Prostate gland (tissue), 2 donors: ENCODE data around the gene ZNF579. TPM values are rescaled to one million over a fixed set of nuclear protein-coding genes. Genes with fewer than 3 reads are reported as not detected.

ENCODE experiments used
- DNase-seq: peaks from one replicate; pipeline ENCODE4 v3.0.0-alpha.2; 2019; ENCODE audit warnings: low spot score
- H3K27ac ChIP-seq, 2 donors: fragments of 200-600 bp; sonication (generic); 2 replicates each; pipeline ENCODE4 v1.5.1; 2017 to 2019
- H3K27me3 ChIP-seq: fragments of 200-600 bp; sonication (generic); replicated peaks from 2 replicates; pipeline ENCODE4 v1.5.1; 2019; ENCODE audit not compliant: insufficient read depth
- H3K36me3 ChIP-seq, 2 donors: fragments of 200-600 bp; sonication (generic); 1 replicate in 1 of 2; 2 replicates in 1 of 2; pipeline versions ENCODE4 v1.5.1 to v1.8.1; 2017 to 2019
- H3K4me1 ChIP-seq: fragments of 200-600 bp; sonication (generic); replicated peaks from 2 replicates; pipeline ENCODE4 v1.5.1; 2019
- H3K4me3 ChIP-seq, 2 donors: fragments of 200-600 bp; sonication (generic); 2 replicates each; pipeline ENCODE4 v1.5.1; 2017 to 2019
- H3K9me3 ChIP-seq: fragments of 200-600 bp; sonication (generic); 2 replicates; pipeline ENCODE4 v1.5.1; 2017
- CTCF ChIP-seq, 4 experiments: fragments of 200-600 bp in 2 of 4; fragments of 450-650 bp in 2 of 4; sonication (generic) in 2 of 4; IDR thresholded peaks; 1 replicate in 3 of 4; 2 replicates in 1 of 4; pipeline ENCODE4 v1.5.1; 2016 to 2019; ENCODE audit warnings: antibody characterized with exemption in 4 of 4, mild to moderate bottlenecking in 2 of 4, moderate library complexity in 2 of 4
- POLR2A ChIP-seq: fragments of 450-650 bp; IDR thresholded peaks from one replicate; pipeline ENCODE4 v1.6.1; 2016; ENCODE audit warnings: antibody characterized with exemption, mild to moderate bottlenecking
- POLR2AphosphoS5 ChIP-seq: sonication (generic); formaldehyde crosslinking; IDR thresholded peaks from one replicate; pipeline ENCODE4 v1.6.1; 2017; ENCODE audit warnings: antibody characterized with exemption
- WGBS: methylation state at CpG from one replicate; pipeline ENCODE4 v1.1.5; 2018; 5-methylcytosine and 5-hydroxymethylcytosine counted together
- intact Hi-C: fragments of 100-400 bp; cut with DNase I; formaldehyde crosslinking; loops from one replicate; pipeline ENCODE4 v1.14.2; 2022
- total RNA-seq, 2 donors: library from RNA; depleted of rRNA; stranded (reverse); fragments of >200 nt; gene quantifications; one replicate each; pipeline ENCODE4 v1.1.0, GENCODE V29; 2016

Gene ZNF579
- total RNA-seq, 2 donors from 2014 or later: 8.7 to 10.8 TPM

DNA sequence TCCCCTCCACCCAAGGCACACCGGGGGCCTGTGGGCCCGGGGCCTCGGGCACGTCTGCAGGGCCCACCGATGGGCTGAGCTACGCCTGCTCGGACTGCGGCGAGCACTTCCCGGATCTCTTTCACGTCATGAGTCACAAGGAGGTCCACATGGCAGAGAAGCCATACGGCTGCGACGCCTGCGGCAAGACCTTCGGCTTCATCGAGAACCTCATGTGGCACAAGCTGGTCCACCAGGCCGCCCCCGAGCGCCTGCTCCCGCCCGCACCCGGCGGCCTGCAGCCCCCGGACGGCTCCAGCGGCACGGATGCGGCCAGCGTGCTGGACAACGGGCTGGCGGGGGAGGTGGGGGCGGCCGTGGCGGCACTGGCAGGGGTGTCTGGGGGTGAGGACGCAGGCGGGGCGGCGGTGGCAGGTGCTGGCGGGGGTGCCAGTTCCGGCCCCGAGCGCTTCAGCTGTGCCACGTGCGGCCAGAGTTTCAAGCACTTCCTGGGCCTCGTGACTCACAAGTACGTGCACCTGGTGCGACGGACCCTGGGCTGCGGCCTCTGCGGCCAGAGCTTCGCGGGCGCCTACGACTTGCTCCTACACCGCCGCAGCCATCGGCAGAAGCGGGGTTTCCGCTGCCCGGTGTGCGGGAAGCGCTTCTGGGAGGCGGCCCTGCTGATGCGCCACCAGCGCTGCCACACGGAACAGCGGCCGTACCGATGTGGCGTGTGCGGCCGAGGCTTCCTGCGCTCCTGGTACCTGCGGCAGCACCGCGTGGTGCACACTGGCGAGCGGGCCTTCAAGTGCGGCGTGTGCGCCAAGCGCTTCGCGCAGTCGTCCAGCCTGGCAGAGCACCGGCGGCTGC is 35.1 kb upstream of the ZNF579 start:
- Histone ChIP-seq H3K27me3 (no peaks in the 10 kb centered on the region), H3K4me1 (no peaks in the 10 kb centered on the region), H3K36me3 (peaks cover 6 to 19% of the 10 kb centered on the region in 2 donors), H3K9me3 (no peaks in the 10 kb centered on the region), H3K4me3 (no peak overlapping the region), H3K27ac (no peak overlapping the region)
- 94% methylated on average over 44 of the region's 88 CpGs for WGBS
- DNase-seq: no peak
- intact Hi-C loops: no loop called here
- no peak for TF ChIP-seq POLR2A
- TF ChIP-seq POLR2AphosphoS5: no peak
- TF ChIP-seq CTCF (IDR thresholded peaks at IDR 0.05): no peak

DNA sequence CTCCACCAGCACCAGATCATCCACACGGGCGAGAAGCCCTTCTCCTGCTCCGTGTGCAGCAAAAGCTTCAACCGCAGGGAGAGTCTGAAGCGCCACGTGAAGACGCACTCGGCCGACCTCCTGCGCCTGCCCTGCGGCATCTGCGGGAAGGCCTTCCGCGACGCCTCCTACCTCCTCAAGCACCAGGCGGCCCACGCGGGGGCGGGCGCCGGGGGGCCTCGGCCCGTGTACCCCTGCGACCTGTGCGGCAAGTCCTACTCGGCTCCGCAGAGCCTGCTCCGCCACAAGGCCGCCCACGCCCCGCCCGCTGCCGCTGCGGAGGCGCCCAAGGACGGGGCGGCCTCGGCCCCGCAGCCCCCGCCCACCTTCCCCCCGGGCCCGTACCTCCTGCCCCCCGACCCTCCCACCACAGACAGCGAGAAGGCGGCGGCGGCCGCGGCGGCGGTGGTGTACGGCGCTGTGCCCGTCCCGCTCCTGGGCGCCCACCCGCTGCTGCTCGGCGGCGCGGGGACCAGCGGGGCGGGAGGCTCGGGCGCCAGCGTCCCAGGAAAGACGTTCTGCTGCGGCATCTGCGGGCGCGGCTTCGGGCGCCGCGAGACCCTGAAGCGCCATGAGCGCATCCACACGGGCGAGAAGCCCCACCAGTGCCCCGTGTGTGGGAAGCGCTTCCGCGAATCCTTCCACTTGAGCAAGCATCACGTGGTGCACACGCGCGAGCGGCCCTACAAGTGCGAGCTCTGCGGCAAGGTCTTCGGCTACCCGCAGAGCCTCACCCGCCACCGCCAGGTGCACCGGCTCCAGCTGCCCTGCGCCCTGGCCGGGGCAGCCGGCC is 34.3 kb upstream of the ZNF579 start:
- WGBS: 97% methylated on average over 86 of the region's 98 CpGs
- no peak for DNase-seq
- Histone ChIP-seq H3K9me3 (no peaks in the 10 kb centered on the region), H3K4me1 (no peaks in the 10 kb centered on the region), H3K4me3 (no peak overlapping the region), H3K27me3 (no peaks in the 10 kb centered on the region), H3K27ac (no peak overlapping the region), H3K36me3 (peaks cover 6 to 19% of the 10 kb centered on the region in 2 donors)
- intact Hi-C loops: no loop called here
- TF ChIP-seq CTCF (IDR thresholded peaks at IDR 0.05) (no peak), POLR2AphosphoS5 (no peak), POLR2A (no peak)

DNA sequence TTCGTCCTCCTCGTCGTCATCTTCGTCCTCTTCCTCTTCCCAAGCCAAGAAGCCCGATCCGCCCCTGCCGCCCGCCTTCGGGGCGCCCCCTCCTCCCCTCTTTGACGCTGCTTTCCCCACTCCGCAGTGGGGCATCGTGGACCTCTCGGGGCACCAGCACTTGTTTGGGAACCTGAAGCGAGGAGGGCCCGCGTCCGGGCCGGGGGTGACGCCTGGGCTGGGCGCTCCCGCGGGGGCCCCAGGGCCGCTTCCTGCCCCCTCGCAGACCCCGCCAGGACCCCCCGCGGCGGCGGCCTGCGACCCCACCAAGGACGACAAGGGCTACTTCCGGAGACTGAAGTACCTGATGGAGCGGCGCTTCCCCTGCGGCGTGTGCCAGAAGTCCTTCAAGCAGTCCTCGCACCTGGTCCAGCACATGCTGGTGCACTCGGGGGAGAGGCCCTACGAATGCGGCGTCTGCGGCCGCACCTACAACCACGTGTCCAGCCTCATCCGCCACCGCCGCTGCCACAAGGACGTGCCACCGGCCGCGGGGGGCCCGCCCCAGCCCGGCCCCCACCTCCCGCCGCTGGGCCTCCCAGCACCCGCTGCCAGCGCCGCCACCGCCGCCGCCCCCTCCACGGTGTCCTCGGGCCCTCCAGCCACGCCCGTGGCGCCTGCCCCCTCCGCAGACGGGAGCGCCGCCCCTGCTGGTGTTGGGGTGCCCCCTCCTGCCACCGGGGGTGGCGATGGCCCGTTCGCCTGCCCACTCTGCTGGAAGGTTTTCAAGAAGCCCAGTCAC is 33.5 kb upstream of the ZNF579 start:
- Histone ChIP-seq H3K36me3 (peaks cover 6 to 19% of the 10 kb centered on the region in 2 donors), H3K4me1 (no peaks in the 10 kb centered on the region), H3K27me3 (no peaks in the 10 kb centered on the region), H3K9me3 (no peaks in the 10 kb centered on the region), H3K4me3 (no peak overlapping the region), H3K27ac (no peak overlapping the region)
- intact Hi-C loops: no loop called here
- DNase-seq: no peak
- WGBS: 94% methylated on average over 61 of the region's 75 CpGs
- no peak for TF ChIP-seq POLR2A
- no peak for TF ChIP-seq POLR2AphosphoS5
- no peak for TF ChIP-seq CTCF (IDR thresholded peaks at IDR 0.05)

DNA sequence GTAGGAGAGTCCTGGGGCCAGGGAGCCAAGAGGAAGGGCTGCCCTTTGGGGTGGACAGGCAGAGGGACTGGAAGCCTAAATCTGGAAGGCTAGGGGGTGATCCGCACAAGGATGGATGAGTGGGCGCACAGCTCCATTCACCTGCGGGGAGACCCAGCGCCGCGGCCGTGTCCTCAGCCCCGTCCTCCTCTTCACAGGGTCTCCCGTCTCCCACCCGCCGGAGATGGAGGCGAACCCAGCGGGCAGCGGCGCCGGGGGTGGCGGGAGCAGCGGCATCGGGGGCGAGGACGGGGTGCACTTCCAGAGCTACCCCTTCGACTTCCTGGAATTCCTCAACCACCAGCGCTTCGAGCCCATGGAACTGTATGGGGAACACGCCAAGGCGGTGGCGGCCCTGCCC is 32.7 kb upstream of the ZNF579 start:
- TF ChIP-seq POLR2AphosphoS5 (no peak), CTCF (IDR thresholded peaks at IDR 0.05) (no peak), POLR2A (no peak)
- intact Hi-C loops: no loop called here
- H3K9me3 ChIP-seq: no peaks in the 10 kb centered on the region
- peaks cover 6 to 19% of the 10 kb centered on the region in 2 donors for H3K36me3 ChIP-seq
- H3K27me3 ChIP-seq: no peaks in the 10 kb centered on the region
- WGBS: 93% methylated on average over 27 of the region's 27 CpGs
- DNase-seq: no peak
- H3K4me3 ChIP-seq: no peak overlapping the region
- no peaks in the 10 kb centered on the region for H3K4me1 ChIP-seq
- H3K27ac ChIP-seq: no peak overlapping the region
